ES-I3 (cell line): ENCODE measurements around the gene SLC2A13.
"Not testable (repeated sequence)": the region's sequence is repeated elsewhere in the genome, so short reads cannot be mapped to it uniquely, and the experiment has no call there.

ENCODE experiments used
- H3K36me3 ChIP-seq: 2 replicates; pipeline ENCODE4 v1.6.1; 2013; ENCODE audit warnings: mild to moderate bottlenecking, low read length, control low read depth, moderate library complexity; ENCODE audit not compliant: insufficient read depth
- H3K4me1 ChIP-seq: 2 replicates; pipeline ENCODE4 v1.6.1; 2013; ENCODE audit warnings: mild to moderate bottlenecking, control low read depth, low read length; ENCODE audit not compliant: insufficient read depth
- H3K9ac ChIP-seq: 2 replicates; pipeline ENCODE4 v1.6.1; 2013; ENCODE audit warnings: low read depth, mild to moderate bottlenecking, low read length, moderate library complexity
- H3K9me3 ChIP-seq: 2 replicates; pipeline ENCODE4 v1.6.1; 2013; ENCODE audit warnings: mild to moderate bottlenecking, low read length, moderate library complexity; ENCODE audit not compliant: control insufficient read depth, insufficient read depth

Gene SLC2A13

DNA sequence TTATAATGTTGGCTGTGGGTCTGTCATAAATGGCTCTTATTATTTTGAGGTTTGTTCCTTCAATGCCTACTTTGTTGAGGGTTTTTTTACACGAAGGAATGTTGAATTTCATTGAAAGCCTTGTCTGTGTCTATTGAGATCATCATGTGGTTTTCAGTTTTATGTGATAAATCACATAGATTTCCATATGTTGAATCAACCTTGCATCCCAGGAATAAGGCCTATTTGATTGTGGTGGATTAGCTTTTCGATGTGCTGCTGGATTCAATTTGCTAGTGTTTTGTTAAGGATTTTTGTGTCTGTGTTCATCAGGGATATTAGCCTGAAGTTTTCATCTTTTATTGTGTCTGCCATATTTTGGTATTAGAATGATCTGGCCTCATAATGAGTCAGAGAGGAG is 27.6 kb downstream of the SLC2A13 start:
- peaks cover 5% of the 10 kb centered on the region; the same call in 1 of the 2 replicates for H3K9me3 ChIP-seq
- no peaks in the 10 kb centered on the region for H3K4me1 ChIP-seq
- no peak overlapping the region for H3K9ac ChIP-seq
- no peaks in the 10 kb centered on the region for H3K36me3 ChIP-seq

GRCh38 chr12:40075458-40075857 is 30.4 kb downstream of the SLC2A13 start:
- Histone ChIP-seq H3K9me3 (no peaks in the 10 kb centered on the region; the same call in 1 of the 2 replicates), H3K36me3 (no peaks in the 10 kb centered on the region), H3K4me1 (no peaks in the 10 kb centered on the region), H3K9ac (no peak overlapping the region)

GRCh38 chr12:40068416-40068815 is 37.5 kb downstream of the SLC2A13 start:
- Histone ChIP-seq H3K9me3 (no peaks in the 10 kb centered on the region; the same call in 1 of the 2 replicates), H3K36me3 (no peaks in the 10 kb centered on the region), H3K9ac (no peak overlapping the region), H3K4me1 (no peaks in the 10 kb centered on the region)

GRCh38 chr12:40065636-40066035 is 40.2 kb downstream of the SLC2A13 start:
- H3K9me3 ChIP-seq: no peaks in the 10 kb centered on the region; the same call in 1 of the 2 replicates

DNA sequence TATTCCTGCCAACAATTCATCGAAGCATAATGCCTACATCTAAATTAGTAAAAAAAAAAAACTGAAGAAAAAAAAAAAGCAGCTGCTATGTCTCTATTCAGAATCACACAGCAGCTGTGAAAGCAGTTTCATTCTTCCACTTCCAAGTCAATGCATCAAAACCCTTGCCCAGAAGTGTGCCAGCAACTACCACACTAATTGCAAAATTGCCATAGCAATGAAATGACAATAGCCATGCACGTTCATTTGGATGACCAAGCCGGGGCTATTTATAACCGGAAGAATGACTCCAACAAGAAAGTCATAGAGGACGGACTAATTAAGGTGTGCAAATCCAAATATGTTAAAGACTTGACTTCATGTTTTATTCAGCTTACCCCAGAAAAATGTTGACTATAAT is 42.5 kb downstream of the SLC2A13 start:
- Histone ChIP-seq H3K36me3 (no peaks in the 10 kb centered on the region), H3K9ac (no peak overlapping the region), H3K9me3 (no peaks in the 10 kb centered on the region; the same call in 1 of the 2 replicates), H3K4me1 (no peaks in the 10 kb centered on the region)

More at GRCh38 chr12:40065636-40066035, 40.2 kb downstream of the SLC2A13 start:
- Histone ChIP-seq H3K9ac (no peak overlapping the region), H3K36me3 (no peaks in the 10 kb centered on the region), H3K4me1 (no peaks in the 10 kb centered on the region)

DNA sequence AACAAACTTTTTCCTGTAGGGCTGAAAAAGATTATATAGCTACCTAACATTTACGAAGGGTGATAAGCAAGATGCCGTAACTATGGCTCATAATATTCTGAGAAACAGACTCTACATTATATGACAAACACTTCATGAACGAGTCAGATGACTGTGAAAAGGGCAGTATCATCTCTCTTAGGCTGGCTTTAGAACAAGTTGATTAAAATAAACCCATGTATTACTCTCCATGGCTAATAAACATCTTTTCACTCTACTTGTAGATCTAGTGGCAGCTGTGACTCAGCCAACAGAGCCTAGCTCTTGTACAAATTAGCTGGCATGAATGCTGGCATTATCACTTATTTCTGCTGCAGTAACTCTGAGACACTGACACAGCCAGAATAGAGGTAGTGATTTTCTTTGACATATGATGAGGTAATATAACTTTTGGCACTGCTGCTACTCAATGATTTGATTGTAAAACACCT is 47.1 kb downstream of the SLC2A13 start:
- no peak overlapping the region for H3K9ac ChIP-seq

GRCh38 chr12:40056373-40056772 is 49.5 kb downstream of the SLC2A13 start:
- H3K9me3 ChIP-seq: no peaks in the 10 kb centered on the region
- H3K36me3 ChIP-seq: no peaks in the 10 kb centered on the region
- H3K9ac ChIP-seq: no peak overlapping the region
- H3K4me1 ChIP-seq: peaks cover 5% of the 10 kb centered on the region; the same call in 1 of the 2 replicates

More for the DNA sequence above, 47.1 kb downstream of the SLC2A13 start:
- Histone ChIP-seq H3K4me1 (no peaks in the 10 kb centered on the region), H3K36me3 (no peaks in the 10 kb centered on the region), H3K9me3 (no peaks in the 10 kb centered on the region; the same call in 1 of the 2 replicates)

DNA sequence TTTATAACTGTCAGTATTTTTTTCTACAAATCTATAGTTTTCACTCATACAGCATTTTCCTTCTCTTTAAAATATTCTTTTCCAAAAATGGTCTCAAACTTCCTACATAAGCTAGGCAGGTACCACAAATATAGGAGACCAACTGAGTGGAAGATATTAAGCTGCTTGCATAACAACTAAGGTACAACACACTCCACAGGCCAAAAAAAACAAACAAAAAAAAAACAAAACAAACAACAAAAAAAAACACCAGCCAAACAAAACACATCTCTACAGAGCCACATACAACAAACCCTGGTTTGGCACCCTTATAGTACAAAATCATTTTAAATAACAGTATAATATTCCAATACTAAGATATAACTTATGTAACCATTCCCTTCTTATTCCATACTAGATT is 50.1 kb downstream of the SLC2A13 start:
- H3K4me1 ChIP-seq: peaks cover 5% of the 10 kb centered on the region; the same call in 1 of the 2 replicates
- no peak overlapping the region for H3K9ac ChIP-seq
- no peaks in the 10 kb centered on the region for H3K9me3 ChIP-seq
- no peaks in the 10 kb centered on the region for H3K36me3 ChIP-seq

DNA sequence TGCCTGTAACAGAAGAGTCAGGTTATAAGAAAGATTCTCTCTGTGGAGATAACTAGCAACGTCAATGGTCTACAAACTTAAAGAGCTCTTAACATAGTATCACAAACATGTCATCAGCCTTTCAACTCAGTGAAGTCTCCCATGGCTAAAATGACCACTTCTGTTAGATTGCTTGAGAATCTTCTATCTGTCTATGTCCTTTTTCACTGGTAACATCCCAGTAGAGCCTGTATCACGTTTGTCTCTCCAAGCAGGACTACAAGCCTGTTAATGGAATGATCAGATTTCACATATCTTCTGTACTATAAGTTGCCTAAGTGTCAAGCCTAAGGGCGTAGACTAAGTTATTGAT is 50.7 kb downstream of the SLC2A13 start:
- H3K9ac ChIP-seq: no peak overlapping the region
- no peaks in the 10 kb centered on the region for H3K9me3 ChIP-seq
- no peaks in the 10 kb centered on the region for H3K36me3 ChIP-seq
- H3K4me1 ChIP-seq: peaks cover 5% of the 10 kb centered on the region; the same call in 1 of the 2 replicates

DNA sequence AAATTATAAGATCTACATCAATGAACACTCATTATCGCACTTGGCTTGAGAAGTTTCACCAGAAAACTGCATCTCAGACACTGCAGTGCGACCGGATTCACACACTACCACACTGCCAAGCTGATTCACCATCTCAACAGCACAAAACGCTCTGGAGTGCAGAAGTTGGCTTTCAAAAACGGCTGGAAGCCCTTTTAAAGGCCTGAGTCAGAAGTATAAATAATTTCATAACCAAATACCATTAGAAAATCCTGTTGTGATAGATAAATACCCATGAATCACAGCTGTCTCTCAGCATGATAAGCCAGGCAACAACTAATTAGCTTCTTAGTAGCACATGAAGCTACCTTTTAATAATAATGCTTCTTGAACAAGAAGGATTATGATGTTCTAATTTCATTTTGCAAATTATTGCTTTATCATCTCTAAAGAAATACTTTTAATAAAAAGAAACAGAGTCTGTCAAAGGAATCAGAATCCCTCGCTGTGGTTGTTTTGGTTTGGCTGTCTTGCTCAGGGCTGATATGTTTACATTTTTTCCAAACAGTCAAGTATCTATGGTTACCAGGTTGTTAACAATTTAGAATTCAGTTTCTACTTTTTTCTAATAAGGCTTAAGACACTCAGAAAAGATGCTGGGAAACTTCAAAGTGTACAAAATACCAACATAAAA is 51.2 kb downstream of the SLC2A13 start:
- no peak overlapping the region for H3K9ac ChIP-seq
- H3K36me3 ChIP-seq: no peaks in the 10 kb centered on the region
- no peaks in the 10 kb centered on the region for H3K9me3 ChIP-seq
- peaks cover 5% of the 10 kb centered on the region; the same call in 1 of the 2 replicates for H3K4me1 ChIP-seq

DNA sequence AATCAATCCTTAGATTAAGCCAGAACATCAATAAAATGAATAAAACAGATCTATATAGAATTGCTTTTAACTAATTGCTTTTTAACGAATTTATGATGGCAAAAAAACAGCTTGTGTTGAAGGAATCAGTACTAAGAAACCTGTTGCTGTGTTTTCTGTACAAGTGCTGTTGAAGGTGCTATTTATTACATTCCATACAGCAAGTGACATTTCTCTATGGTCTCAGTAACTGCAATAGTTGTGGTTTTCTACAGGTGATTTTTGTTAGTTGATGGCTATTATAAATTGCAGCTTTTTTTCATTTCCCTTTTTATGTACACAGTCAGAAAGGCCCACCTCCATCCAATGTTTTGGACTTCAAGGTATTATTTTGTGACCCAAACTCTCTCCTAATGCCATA is 56.6 kb downstream of the SLC2A13 start:
- Histone ChIP-seq H3K36me3 (no peaks in the 10 kb centered on the region), H3K4me1 (peaks cover 5% of the 10 kb centered on the region; the same call in 1 of the 2 replicates), H3K9me3 (no peaks in the 10 kb centered on the region), H3K9ac (no peak overlapping the region)

- not testable (repeated sequence) for H3K4me1 ChIP-seq, H3K36me3 ChIP-seq, H3K9me3 ChIP-seq, H3K9ac ChIP-seq
Observed at GRCh38 chr12:40047002-40047401, 58.9 kb downstream of the SLC2A13 start.

DNA sequence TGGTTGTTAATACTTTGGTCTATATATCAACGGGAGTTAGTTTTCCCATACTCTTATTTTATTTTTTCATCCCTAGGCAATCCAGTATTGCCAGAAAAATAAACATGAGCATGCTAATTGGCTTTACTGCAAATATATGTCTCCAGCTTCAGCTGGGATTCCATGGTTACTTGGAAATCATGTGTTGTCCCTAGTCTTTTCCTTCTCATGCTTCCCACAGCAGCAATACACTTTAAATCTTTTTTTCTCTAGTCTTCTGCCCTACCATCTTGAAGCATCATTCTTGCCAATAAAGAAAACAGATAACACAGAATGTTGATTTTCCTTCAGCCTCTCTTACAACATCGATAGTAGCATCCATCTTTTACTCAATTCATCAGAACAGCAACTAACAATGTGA is 60.2 kb downstream of the SLC2A13 start:
- H3K9me3 ChIP-seq: no peaks in the 10 kb centered on the region
- H3K4me1 ChIP-seq: no peaks in the 10 kb centered on the region
- no peaks in the 10 kb centered on the region for H3K36me3 ChIP-seq
- no peak overlapping the region for H3K9ac ChIP-seq

GRCh38 chr12:40044396-40044795 is 61.5 kb downstream of the SLC2A13 start:
- no peaks in the 10 kb centered on the region for H3K9me3 ChIP-seq
- H3K4me1 ChIP-seq: no peaks in the 10 kb centered on the region
- H3K9ac ChIP-seq: no peak overlapping the region
- no peaks in the 10 kb centered on the region for H3K36me3 ChIP-seq

GRCh38 chr12:40039598-40039997 is 66.3 kb downstream of the SLC2A13 start:
- Histone ChIP-seq H3K4me1 (peaks cover 6% of the 10 kb centered on the region; the same call in 1 of the 2 replicates), H3K9me3 (no peaks in the 10 kb centered on the region), H3K9ac (no peak overlapping the region), H3K36me3 (no peaks in the 10 kb centered on the region)
